DMS 273 treated with DMSO at 0.1 percent for 48 hours (cell line): ENCODE measurements around the gene LRRC39.

Source experiments
- DNase-seq: peaks from one replicate; lab custom pipeline; 2025; lab: John Stamatoyannopoulos, UW

The LRRC39 gene

GRCh38 chr1:100147875-100148274 is 30.2 kb downstream of the LRRC39 start:
- DNase-seq, result no peak

GRCh38 chr1:100146958-100147357 is 31.1 kb downstream of the LRRC39 start:
- DNase-seq, result no peak

GRCh38 chr1:100145116-100145515 is 32.9 kb downstream of the LRRC39 start:
- no peak for DNase-seq

GRCh38 chr1:100142343-100142742 is 35.7 kb downstream of the LRRC39 start:
- no peak for DNase-seq

- no peak for DNase-seq
Observed at GRCh38 chr1:100141192-100141591, 36.9 kb downstream of the LRRC39 start.

GRCh38 chr1:100137602-100138001 is 40.5 kb downstream of the LRRC39 start:
- no peak for DNase-seq

GRCh38 chr1:100134872-100135271 is 43.2 kb downstream of the LRRC39 start:
- DNase-seq, result no peak

GRCh38 chr1:100132566-100133477 is 45.2 kb downstream of the LRRC39 start, which contains the start of the genes SASS6 and TRMT13:
Gene SASS6, minus strand, starts transcription at chr1:100132930. Its CDS starts 116 bp downstream, at chr1:100132814.
Gene TRMT13, plus strand, starts transcription at chr1:100133163. Its CDS starts 6 bp downstream, at chr1:100133169.
- DNase-seq, result peak; percentile 98

GRCh38 chr1:100131623-100132022 is 46.4 kb downstream of the LRRC39 start:
- no peak for DNase-seq

GRCh38 chr1:100130552-100131077 is 47.4 kb downstream of the LRRC39 start:
- DNase-seq, result no peak

- no peak for DNase-seq
Observed at GRCh38 chr1:100127226-100127625, 50.8 kb downstream of the LRRC39 start.

GRCh38 chr1:100122177-100122576 is 55.9 kb downstream of the LRRC39 start:
- DNase-seq, result no peak

GRCh38 chr1:100115524-100115923 is 62.5 kb downstream of the LRRC39 start:
- DNase-seq, result no peak

GRCh38 chr1:100109554-100110066 is 68.4 kb downstream of the LRRC39 start:
- no peak for DNase-seq

- DNase-seq, result no peak
Observed at GRCh38 chr1:100107696-100108095, 70.4 kb downstream of the LRRC39 start.

- DNase-seq, result no peak
Observed at GRCh38 chr1:100101564-100101963, 76.5 kb downstream of the LRRC39 start.

- DNase-seq, result no peak
Observed at GRCh38 chr1:100100202-100100601, 77.9 kb downstream of the LRRC39 start.
